ENCODE measurements around the gene GPR141.

GPR141 gene, protein sequence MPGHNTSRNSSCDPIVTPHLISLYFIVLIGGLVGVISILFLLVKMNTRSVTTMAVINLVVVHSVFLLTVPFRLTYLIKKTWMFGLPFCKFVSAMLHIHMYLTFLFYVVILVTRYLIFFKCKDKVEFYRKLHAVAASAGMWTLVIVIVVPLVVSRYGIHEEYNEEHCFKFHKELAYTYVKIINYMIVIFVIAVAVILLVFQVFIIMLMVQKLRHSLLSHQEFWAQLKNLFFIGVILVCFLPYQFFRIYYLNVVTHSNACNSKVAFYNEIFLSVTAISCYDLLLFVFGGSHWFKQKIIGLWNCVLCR

DNA sequence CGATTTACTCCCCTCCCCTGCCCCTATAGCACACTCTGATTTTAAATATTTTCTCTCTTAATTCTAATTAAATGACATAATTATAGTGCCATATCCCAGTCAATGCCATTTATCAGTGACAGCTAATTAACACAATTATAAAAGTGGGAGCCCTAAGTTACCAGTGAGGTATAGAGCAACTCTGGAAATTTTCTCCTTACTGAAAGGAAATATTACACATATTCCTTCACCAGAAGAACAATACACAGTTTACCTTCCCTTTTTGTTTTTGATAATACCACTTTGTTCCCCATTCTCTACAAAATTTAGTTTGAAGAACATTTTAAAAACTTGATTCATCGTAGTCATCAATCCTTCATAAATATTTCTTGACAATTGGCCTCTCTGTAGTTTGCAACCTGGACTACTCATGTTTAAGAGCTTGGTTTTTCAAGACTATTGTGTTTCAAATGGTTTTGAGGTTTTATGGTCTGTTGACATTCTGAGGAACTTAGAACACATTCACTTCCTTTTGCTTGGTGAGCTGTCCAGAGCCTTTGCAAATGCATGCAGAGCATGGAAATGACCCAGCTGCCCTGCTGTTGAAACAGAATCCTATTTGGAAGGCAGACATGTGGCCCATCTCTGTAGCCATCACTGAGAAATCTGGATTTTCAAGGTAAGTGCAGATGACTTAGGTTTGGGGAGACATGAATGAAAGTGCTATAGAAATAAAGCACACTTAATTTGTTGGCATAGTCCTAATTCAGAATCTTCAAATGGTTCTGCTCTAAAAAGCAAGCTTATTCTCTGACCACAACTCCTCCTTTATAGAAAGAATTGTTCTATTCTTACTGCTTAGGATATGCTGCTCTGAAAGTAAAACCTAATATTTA lies at the start of gene GPR141:
Gene GPR141 (plus strand): TSS at position 521 of the 875 bp plus-strand sequence. CDS start 56,628 bp downstream, outside the sequence.
- H3K4me1 ChIP-seq (ENCODE audit: control insufficient read depth, insufficient read depth, low read length): no peaks in the 10 kb centered on the region
- H3K36me3 ChIP-seq (ENCODE audit: control insufficient read depth, insufficient read depth, low read length, severe bottlenecking): no peaks in the 10 kb centered on the region
- no peak for DNase-seq (ENCODE audit: low read depth)
- H3K27me3 ChIP-seq (replicated peaks; ENCODE audit: control insufficient read depth, insufficient read depth, low read length): no peaks in the 10 kb centered on the region
- no peak within 1 kb of the TSS for H3K9ac ChIP-seq (ENCODE audit: low read length)
- H3K9me3 ChIP-seq (ENCODE audit: control insufficient read depth, low read length): no peaks in the 10 kb centered on the region
- H3K4me3 ChIP-seq (ENCODE audit: low read length): no peak within 1 kb of the TSS

DNA sequence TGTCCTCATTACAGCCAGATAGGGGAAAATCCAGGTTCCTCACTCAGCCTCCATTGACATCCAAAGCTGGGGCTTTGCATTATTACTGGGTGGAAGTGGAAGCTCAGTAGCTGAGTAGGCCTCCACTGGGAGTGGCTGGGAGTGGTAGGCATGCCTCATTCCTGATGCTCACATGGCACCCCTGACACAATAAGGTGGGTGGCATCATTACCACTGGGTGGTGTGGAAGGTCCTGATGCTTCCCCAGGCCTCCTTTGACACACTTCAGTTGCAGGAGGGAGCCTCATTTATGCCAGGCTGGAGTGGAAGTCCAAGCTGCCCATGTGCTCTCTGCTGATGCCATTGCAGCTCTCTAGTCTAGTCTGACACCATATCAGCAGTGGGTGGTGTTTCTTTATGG lies 48.2 kb upstream of the GPR141 start:
- no peak for DNase-seq (ENCODE audit: low read depth)
- Histone ChIP-seq H3K36me3 (ENCODE audit: control insufficient read depth, insufficient read depth, low read length, severe bottlenecking) (no peaks in the 10 kb centered on the region), H3K4me1 (ENCODE audit: control insufficient read depth, insufficient read depth, low read length) (no peaks in the 10 kb centered on the region), H3K4me3 (ENCODE audit: low read length) (no peak overlapping the region), H3K9me3 (ENCODE audit: control insufficient read depth, low read length) (peaks cover 18% of the 10 kb centered on the region), H3K27me3 (replicated peaks; ENCODE audit: control insufficient read depth, insufficient read depth, low read length) (no peaks in the 10 kb centered on the region), H3K9ac (ENCODE audit: low read length) (no peak overlapping the region)

DNA sequence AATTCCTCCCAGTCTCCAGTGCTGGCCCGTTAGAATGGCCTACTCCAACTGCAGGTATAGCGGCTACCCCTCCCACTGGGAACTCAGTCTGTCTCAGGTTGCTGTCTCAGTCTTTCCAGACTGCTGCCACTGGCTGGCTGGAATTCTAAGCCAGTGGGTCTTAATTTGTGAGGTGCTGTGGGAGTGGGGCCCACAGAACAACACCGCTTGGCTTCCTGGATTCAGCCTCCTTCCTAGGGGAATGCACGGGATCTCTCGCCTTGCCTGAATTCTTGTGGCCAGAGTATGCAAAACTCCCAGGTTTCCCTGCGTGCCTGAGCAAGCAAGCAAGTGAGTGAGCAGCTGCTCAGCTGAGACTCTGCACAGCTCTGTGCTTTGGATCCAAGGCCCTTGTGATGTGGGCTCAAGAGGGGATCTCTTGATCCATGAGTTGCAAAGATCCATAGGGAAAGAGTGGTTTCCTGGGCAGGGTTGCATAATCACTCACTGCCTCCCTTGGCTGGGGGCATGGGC lies 41.5 kb upstream of the GPR141 start:
- Histone ChIP-seq H3K9me3 (ENCODE audit: control insufficient read depth, low read length) (peaks cover 13% of the 10 kb centered on the region), H3K36me3 (ENCODE audit: control insufficient read depth, insufficient read depth, low read length, severe bottlenecking) (no peaks in the 10 kb centered on the region), H3K4me3 (ENCODE audit: low read length) (no peak overlapping the region), H3K4me1 (ENCODE audit: control insufficient read depth, insufficient read depth, low read length) (no peaks in the 10 kb centered on the region), H3K27me3 (replicated peaks; ENCODE audit: control insufficient read depth, insufficient read depth, low read length) (no peaks in the 10 kb centered on the region), H3K9ac (ENCODE audit: low read length) (no peak overlapping the region)
- no peak for DNase-seq (ENCODE audit: low read depth)

DNA sequence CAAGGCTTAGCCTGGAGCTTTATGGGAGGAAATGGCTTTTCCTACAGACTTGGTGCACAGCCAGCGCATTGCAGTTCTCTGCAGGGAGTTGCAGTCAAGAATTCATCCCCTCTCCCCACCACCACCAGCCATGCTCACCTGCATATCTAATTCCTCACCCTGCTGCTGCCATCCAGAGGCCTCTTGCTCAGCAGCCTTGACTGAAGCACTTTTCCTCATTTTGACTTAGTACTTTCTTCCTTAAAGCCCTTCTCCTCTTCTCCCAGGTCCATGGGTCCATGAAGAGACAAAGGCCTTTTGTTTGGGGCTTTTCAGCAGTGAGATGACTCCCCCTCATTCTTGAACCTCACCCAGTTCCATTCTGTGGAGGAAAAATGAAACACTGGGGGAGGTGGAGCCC lies 39.7 kb upstream of the GPR141 start:
- H3K4me3 ChIP-seq (ENCODE audit: low read length): no peak overlapping the region
- H3K27me3 ChIP-seq (replicated peaks; ENCODE audit: control insufficient read depth, insufficient read depth, low read length): no peaks in the 10 kb centered on the region
- no peak overlapping the region for H3K9ac ChIP-seq (ENCODE audit: low read length)
- H3K9me3 ChIP-seq (ENCODE audit: control insufficient read depth, low read length): peaks cover 9% of the 10 kb centered on the region
- no peaks in the 10 kb centered on the region for H3K36me3 ChIP-seq (ENCODE audit: control insufficient read depth, insufficient read depth, low read length, severe bottlenecking)
- no peak for DNase-seq (ENCODE audit: low read depth)
- no peaks in the 10 kb centered on the region for H3K4me1 ChIP-seq (ENCODE audit: control insufficient read depth, insufficient read depth, low read length)

DNA sequence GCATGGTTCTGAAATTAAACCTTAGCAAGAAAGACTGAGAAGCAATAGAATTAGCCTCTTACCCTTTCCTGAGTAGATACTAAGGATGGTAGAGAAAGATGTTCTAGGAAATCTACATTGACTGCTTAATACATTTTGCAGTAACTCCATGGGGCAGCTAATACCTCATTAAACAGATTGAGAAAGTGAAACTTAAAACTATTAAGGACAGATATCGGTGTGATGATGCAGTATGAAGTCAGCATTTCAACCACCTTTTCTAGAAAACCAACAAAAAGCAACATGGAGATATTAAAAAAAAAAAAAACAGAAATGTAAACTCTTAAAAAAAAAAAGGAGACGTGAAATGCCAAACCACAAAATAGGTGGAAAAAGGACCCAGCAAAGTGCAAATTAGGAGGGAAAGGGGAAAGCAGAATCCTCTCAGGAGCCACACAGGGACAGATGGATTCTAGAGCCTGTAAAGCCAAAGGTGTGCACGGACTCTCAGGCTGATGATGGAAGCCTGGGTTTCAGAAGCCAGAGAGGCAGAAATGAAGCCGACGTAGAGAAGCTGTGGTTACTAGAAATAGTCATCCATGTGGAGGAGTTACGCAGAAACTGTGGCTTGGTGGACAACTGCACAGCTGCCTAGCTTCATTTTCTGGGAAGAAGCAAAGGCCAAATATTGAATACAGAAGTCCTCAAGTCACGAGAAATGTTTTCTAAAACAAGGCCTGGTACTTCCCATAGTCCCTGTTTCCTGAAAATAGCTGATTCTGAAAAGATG lies 38.1 kb upstream of the GPR141 start:
- H3K4me3 ChIP-seq (ENCODE audit: low read length): no peak overlapping the region
- H3K36me3 ChIP-seq (ENCODE audit: control insufficient read depth, insufficient read depth, low read length, severe bottlenecking): no peaks in the 10 kb centered on the region
- no peaks in the 10 kb centered on the region for H3K9me3 ChIP-seq (ENCODE audit: control insufficient read depth, low read length)
- H3K9ac ChIP-seq (ENCODE audit: low read length): no peak overlapping the region
- no peaks in the 10 kb centered on the region for H3K27me3 ChIP-seq (replicated peaks; ENCODE audit: control insufficient read depth, insufficient read depth, low read length)
- no peaks in the 10 kb centered on the region for H3K4me1 ChIP-seq (ENCODE audit: control insufficient read depth, insufficient read depth, low read length)
- no peak for DNase-seq (ENCODE audit: low read depth)

DNA sequence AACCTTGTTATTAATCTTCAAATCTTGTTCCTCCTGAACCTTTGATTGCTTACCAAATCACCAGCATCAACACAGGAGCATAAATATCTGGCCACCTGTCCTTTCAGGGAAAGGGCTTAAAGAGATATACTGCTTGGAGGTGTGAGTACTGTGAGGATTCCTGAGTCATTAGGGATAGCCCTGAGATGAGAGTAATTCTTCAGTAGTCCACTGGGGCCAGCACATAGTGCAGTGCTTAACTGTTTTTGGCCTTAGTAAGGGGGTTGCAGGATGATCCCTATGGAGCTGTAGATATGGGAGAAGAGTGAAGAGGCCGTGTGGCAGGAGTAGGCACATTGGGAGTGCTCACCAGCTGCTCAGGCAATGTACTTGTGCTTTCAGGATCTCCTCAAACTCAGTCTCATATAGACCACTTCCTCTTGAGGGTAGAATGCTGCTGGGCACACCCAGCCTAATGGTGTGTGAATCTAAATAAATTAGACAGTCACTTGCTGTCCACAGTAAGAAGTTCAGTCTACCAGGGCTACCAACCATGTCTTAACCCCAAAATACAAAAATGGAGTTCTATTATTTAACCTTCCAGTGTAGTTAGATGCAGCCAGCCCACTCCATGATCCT lies 26.5 kb upstream of the GPR141 start:
- peaks cover 5% of the 10 kb centered on the region for H3K9me3 ChIP-seq (ENCODE audit: control insufficient read depth, low read length)
- no peak overlapping the region for H3K9ac ChIP-seq (ENCODE audit: low read length)
- H3K4me1 ChIP-seq (ENCODE audit: control insufficient read depth, insufficient read depth, low read length): no peaks in the 10 kb centered on the region
- H3K4me3 ChIP-seq (ENCODE audit: low read length): no peak overlapping the region
- H3K27me3 ChIP-seq (replicated peaks; ENCODE audit: control insufficient read depth, insufficient read depth, low read length): no peaks in the 10 kb centered on the region
- no peak for DNase-seq (ENCODE audit: low read depth)
- H3K36me3 ChIP-seq (ENCODE audit: control insufficient read depth, insufficient read depth, low read length, severe bottlenecking): no peaks in the 10 kb centered on the region

DNA sequence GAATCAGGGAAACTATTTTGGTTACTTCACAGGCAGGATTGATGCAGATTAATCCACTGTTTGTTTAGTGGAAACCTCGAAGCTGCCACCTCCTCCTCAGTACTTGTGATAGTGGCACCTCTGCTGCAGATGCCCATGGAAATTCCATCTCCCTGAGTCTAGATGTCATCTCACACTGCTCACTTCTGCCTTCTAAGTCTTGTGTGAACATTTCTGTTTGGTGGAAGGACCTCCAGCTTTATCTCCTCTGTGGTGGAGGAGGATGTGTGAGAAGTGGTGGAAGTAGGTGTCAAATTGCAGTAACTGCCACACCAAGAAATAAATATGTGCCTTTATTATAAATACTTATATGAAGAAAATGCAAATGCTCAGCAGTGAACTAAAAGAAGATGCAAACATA lies 25.8 kb upstream of the GPR141 start:
- DNase-seq (ENCODE audit: low read depth): no peak
- H3K36me3 ChIP-seq (ENCODE audit: control insufficient read depth, insufficient read depth, low read length, severe bottlenecking): no peaks in the 10 kb centered on the region
- H3K9ac ChIP-seq (ENCODE audit: low read length): no peak overlapping the region
- no peaks in the 10 kb centered on the region for H3K4me1 ChIP-seq (ENCODE audit: control insufficient read depth, insufficient read depth, low read length)
- peaks cover 5% of the 10 kb centered on the region for H3K9me3 ChIP-seq (ENCODE audit: control insufficient read depth, low read length)
- no peak overlapping the region for H3K4me3 ChIP-seq (ENCODE audit: low read length)
- H3K27me3 ChIP-seq (replicated peaks; ENCODE audit: control insufficient read depth, insufficient read depth, low read length): no peaks in the 10 kb centered on the region

DNA sequence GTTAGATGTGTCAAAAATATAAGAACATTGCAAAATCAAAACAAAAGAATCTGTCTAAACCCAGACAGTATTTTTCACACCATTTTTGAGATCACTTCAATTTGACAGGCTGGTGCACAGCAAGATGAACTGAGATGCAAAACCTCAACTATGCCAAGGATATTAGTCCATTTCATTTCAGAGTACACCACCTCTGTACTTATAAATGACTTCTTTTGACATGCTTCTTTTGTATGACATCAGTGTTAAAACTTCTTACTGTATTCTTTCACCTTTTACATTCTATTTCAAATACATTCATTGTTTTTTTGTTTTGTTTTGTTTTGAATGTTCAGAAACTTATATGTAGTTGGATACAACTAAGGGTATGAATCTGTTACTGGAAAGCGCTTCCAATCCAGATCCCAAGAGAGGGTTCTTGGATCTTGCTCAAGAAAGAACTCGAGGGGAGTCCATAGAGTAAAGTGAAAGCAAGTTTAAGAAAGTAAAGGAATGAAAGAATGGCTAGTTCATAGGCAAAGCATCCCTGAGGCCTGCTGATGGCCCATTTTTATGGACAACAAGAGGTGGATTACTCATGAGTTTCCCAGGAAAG lies 23.5 kb upstream of the GPR141 start:
- Histone ChIP-seq H3K4me1 (ENCODE audit: control insufficient read depth, insufficient read depth, low read length) (no peaks in the 10 kb centered on the region), H3K9ac (ENCODE audit: low read length) (no peak overlapping the region), H3K36me3 (ENCODE audit: control insufficient read depth, insufficient read depth, low read length, severe bottlenecking) (no peaks in the 10 kb centered on the region), H3K9me3 (ENCODE audit: control insufficient read depth, low read length) (peaks cover 5% of the 10 kb centered on the region), H3K27me3 (replicated peaks; ENCODE audit: control insufficient read depth, insufficient read depth, low read length) (no peaks in the 10 kb centered on the region), H3K4me3 (ENCODE audit: low read length) (no peak overlapping the region)
- no peak for DNase-seq (ENCODE audit: low read depth)

DNA sequence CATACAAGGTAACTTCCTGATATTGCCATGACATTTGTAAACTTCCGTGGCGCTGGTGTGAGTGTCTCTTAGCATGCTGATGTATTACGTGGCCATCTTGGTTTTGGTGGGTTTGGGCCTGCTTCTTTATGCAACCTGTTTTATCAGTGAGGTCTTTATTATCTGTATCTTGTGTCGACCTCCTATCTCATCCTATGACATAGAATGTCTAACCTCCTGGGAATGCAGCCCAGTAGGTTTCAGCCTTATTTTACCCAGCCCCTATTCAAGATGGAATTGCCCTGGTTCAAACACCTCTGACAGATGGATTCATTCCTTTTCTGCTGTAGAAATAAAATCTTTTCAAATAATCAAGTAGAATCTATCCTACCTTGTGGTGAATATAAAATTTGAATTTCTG lies 23.0 kb upstream of the GPR141 start:
- Histone ChIP-seq H3K9ac (ENCODE audit: low read length) (no peak overlapping the region), H3K4me3 (ENCODE audit: low read length) (no peak overlapping the region), H3K9me3 (ENCODE audit: control insufficient read depth, low read length) (peaks cover under 1% of the 10 kb centered on the region), H3K4me1 (ENCODE audit: control insufficient read depth, insufficient read depth, low read length) (no peaks in the 10 kb centered on the region), H3K36me3 (ENCODE audit: control insufficient read depth, insufficient read depth, low read length, severe bottlenecking) (no peaks in the 10 kb centered on the region), H3K27me3 (replicated peaks; ENCODE audit: control insufficient read depth, insufficient read depth, low read length) (peaks cover 2% of the 10 kb centered on the region)
- no peak for DNase-seq (ENCODE audit: low read depth)

DNA sequence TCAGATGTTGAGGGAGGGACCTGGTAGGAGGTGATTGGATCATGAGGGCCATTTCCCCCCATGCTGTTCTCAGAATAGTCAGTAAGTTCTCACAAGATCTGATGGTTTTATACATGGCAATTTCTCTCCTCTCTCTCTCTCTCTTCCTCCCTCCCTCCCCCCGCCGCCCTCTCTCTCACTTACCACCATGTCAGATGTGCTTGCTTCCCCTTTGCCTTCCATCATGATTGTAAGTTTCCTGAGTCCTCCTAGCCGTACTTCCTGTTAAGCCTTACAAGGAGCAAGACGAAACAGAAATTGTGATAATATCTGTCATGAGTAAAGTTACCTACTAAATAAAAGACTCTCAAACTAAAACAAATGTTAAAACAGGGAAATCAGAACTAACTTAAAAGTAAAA lies 19.9 kb upstream of the GPR141 start:
- DNase-seq (ENCODE audit: low read depth): no peak
- peaks cover 6% of the 10 kb centered on the region for H3K4me1 ChIP-seq (ENCODE audit: control insufficient read depth, insufficient read depth, low read length)
- no peaks in the 10 kb centered on the region for H3K9me3 ChIP-seq (ENCODE audit: control insufficient read depth, low read length)

More for the DNA sequence above, 19.9 kb upstream of the GPR141 start:
- Histone ChIP-seq H3K27me3 (replicated peaks; ENCODE audit: control insufficient read depth, insufficient read depth, low read length) (peaks cover 3% of the 10 kb centered on the region), H3K36me3 (ENCODE audit: control insufficient read depth, insufficient read depth, low read length, severe bottlenecking) (no peaks in the 10 kb centered on the region), H3K9ac (ENCODE audit: low read length) (no peak overlapping the region), H3K4me3 (ENCODE audit: low read length) (no peak overlapping the region)

Data from adipocyte (in vitro differentiated cells).